Measurements from ENCODE around the gene ZNF165.
"Not testable (repeated sequence)": the region's sequence is repeated elsewhere in the genome, so short reads cannot be mapped to it uniquely, and the experiment has no call there.

Gene ZNF165

DNA sequence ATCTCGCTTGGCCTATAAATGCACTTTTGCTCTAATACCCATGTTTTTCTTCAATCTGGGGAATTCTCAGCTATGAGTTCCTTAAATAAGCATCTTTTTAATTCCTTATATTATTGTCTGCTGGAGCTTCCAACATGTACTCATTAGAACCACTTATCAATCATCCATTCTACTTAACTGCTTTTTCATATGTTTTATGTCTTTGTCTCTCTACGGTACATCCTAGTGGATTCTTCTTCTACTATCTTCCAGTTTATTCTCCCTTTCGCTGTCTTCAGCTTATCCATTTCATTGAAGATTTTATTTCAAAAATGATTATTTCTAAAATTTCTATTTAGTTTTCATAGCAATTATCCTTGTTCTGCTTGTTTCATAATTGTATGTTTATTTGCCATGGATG is 31.6 kb downstream of the ZNF165 start:
- Histone ChIP-seq H3K27me3 (peaks cover 32% of the 10 kb centered on the region), H3K36me3 (peaks cover 21% of the 10 kb centered on the region), H3K4me1 (ENCODE audit: control insufficient read depth in 1 of 2, insufficient read depth in 1 of 2, low read depth in 1 of 2, low read length in 1 of 2) (no peaks in the 10 kb centered on the region), H3K9me3 (no peaks in the 10 kb centered on the region), H3K27ac (no peak overlapping the region), H3K4me3 (ENCODE audit: low read depth in 1 of 2, low read length in 1 of 2) (no peak overlapping the region)
- TF ChIP-seq, protein P1, sequence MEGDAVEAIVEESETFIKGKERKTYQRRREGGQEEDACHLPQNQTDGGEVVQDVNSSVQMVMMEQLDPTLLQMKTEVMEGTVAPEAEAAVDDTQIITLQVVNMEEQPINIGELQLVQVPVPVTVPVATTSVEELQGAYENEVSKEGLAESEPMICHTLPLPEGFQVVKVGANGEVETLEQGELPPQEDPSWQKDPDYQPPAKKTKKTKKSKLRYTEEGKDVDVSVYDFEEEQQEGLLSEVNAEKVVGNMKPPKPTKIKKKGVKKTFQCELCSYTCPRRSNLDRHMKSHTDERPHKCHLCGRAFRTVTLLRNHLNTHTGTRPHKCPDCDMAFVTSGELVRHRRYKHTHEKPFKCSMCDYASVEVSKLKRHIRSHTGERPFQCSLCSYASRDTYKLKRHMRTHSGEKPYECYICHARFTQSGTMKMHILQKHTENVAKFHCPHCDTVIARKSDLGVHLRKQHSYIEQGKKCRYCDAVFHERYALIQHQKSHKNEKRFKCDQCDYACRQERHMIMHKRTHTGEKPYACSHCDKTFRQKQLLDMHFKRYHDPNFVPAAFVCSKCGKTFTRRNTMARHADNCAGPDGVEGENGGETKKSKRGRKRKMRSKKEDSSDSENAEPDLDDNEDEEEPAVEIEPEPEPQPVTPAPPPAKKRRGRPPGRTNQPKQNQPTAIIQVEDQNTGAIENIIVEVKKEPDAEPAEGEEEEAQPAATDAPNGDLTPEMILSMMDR (IDR thresholded peaks at IDR 0.05): no peak

GRCh38 chr6:28115799-28116198 is 35.4 kb downstream of the ZNF165 start:
- TF ChIP-seq, protein P1 (IDR thresholded peaks at IDR 0.05): no peak
- Histone ChIP-seq H3K27me3 (peaks cover 12% of the 10 kb centered on the region), H3K36me3 (peaks cover 39% of the 10 kb centered on the region), H3K4me3 (ENCODE audit: low read depth in 1 of 2, low read length in 1 of 2) (no peak overlapping the region), H3K27ac (no peak overlapping the region), H3K9me3 (no peaks in the 10 kb centered on the region), H3K4me1 (ENCODE audit: control insufficient read depth in 1 of 2, insufficient read depth in 1 of 2, low read depth in 1 of 2, low read length in 1 of 2) (no peaks in the 10 kb centered on the region)

DNA sequence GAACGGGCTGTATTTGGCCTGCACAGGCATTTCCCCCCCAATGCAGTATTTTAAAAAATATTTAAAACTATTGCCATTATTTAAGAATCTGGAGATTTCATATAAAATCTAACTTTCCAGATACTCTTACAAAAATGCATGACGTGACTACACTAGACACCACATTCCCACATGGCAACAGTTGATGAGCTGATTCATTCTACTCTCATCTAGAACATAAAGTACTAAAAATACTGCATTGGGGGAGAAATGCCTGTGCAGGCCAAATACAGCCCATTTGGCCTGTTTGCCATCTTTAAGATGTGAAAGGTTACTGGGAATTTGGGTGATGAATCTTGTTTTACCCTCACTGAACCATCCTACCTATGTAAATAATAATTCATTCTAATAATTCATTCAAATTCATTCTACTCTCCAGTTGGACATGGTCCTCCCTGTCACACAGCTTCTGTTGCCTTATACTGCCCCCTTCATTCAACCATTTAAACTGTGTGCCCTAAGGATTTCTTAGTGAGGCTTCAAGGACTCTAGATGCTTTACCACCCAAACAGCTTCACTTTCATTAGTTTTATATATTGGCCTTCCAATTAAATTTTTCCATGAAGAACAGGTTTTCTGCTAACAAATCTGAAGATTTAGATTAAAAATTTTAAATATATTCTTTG is 37.1 kb downstream of the ZNF165 start:
- no peaks in the 10 kb centered on the region for H3K4me1 ChIP-seq (ENCODE audit: control insufficient read depth in 1 of 2, insufficient read depth in 1 of 2, low read depth in 1 of 2, low read length in 1 of 2)
- peaks cover 45% of the 10 kb centered on the region for H3K36me3 ChIP-seq
- H3K27ac ChIP-seq: no peak overlapping the region
- no peaks in the 10 kb centered on the region for H3K9me3 ChIP-seq
- no peak overlapping the region for H3K4me3 ChIP-seq (ENCODE audit: low read depth in 1 of 2, low read length in 1 of 2)
- TF ChIP-seq, protein P1 (IDR thresholded peaks at IDR 0.05): no peak
- no peaks in the 10 kb centered on the region for H3K27me3 ChIP-seq

GRCh38 chr6:28118217-28118616 is 37.8 kb downstream of the ZNF165 start:
- TF ChIP-seq, protein P1 (IDR thresholded peaks at IDR 0.05): no peak
- Histone ChIP-seq H3K27me3 (no peaks in the 10 kb centered on the region), H3K9me3 (no peaks in the 10 kb centered on the region), H3K27ac (no peak overlapping the region), H3K36me3 (peaks cover 45% of the 10 kb centered on the region), H3K4me1 (ENCODE audit: control insufficient read depth in 1 of 2, insufficient read depth in 1 of 2, low read depth in 1 of 2, low read length in 1 of 2) (no peaks in the 10 kb centered on the region), H3K4me3 (ENCODE audit: low read depth in 1 of 2, low read length in 1 of 2) (no peak overlapping the region)

DNA sequence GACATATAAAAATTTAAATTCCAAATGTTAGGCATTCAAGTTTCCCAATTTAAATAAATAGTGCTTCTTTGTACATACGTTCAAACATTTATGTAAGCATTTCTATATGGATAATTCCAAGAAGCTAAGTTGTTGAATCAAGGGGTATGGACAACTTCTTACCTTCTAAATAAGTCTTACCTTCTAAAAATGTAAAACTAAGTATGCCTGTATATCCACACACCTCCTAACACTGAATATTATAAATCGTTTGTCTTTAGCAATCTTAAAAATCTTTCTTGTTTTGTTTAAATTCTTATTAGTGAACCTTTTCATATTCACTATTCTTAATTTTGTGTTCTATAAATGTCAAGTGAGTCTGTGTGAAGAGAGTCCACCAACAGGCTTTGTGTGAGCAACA is 41.5 kb downstream of the ZNF165 start:
- Histone ChIP-seq H3K9me3 (no peaks in the 10 kb centered on the region), H3K4me1 (ENCODE audit: control insufficient read depth in 1 of 2, insufficient read depth in 1 of 2, low read depth in 1 of 2, low read length in 1 of 2) (peaks cover 15 to 16% of the 10 kb centered on the region in 2 experiments), H3K27ac (no peak overlapping the region), H3K4me3 (ENCODE audit: low read depth in 1 of 2, low read length in 1 of 2) (no peak overlapping the region), H3K27me3 (no peaks in the 10 kb centered on the region), H3K36me3 (peaks cover 32% of the 10 kb centered on the region)
- TF ChIP-seq, protein P1 (IDR thresholded peaks at IDR 0.05): no peak

GRCh38 chr6:28122283-28122682 is 41.9 kb downstream of the ZNF165 start:
- Histone ChIP-seq H3K36me3 (peaks cover 32% of the 10 kb centered on the region), H3K4me1 (ENCODE audit: control insufficient read depth in 1 of 2, insufficient read depth in 1 of 2, low read depth in 1 of 2, low read length in 1 of 2) (peaks cover 15 to 16% of the 10 kb centered on the region in 2 experiments)
- not testable (repeated sequence) for H3K4me3 ChIP-seq (ENCODE audit: low read depth in 1 of 2, low read length in 1 of 2); H3K27ac ChIP-seq; H3K9me3 ChIP-seq; H3K27me3 ChIP-seq
